OCI-M2 (cell line): Measurements from ENCODE around the gene CDHR2.
"Not testable (repeated sequence)": the region's sequence is repeated elsewhere in the genome, so short reads cannot be mapped to it uniquely, and the experiment has no call there.

ENCODE experiments used
- DNase-seq: peaks from one replicate; lab custom pipeline; 2025; ENCODE audit not compliant: unreplicated experiment; lab: John Stamatoyannopoulos, UW

Gene CDHR2

DNA sequence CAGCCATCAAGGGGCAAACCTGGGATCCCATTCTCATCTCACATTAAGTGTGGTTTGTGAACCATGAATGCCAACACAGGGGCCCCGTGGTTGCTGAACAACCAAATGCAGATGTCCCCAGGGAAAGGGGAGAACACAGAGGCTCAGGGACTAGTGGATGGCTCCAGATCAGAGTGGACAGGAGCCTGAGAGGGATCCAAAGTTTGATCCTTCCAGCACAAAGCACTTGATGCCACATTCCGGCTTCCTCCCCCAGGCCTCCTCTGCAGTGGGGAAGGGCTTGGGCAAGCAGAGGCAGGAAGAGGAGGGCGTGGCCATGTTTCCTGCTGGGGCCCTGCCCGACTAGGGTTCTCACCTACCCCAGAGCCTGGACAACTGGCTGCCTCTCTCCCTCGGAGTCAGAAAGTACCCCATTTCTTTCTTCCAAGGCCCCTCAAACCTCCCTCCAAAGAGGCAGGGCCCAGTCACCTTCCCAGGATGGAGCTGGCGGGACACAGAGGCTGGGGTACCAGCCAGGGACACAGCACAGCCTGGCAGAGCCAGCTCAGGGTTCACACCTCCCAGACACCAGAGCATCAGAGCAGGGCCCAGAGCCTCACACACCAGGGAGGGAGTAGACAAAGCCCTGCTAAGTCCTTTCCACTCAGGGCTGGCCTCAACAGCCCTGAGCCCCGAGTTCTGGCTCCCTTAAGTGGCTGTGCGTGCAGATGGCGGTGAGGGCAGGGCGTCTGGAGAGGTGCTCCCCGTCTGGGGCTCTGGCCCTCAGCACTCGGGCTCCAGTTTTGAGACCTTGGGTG is 7.6 kb upstream of the CDHR2 start:
- no peak for DNase-seq

DNA sequence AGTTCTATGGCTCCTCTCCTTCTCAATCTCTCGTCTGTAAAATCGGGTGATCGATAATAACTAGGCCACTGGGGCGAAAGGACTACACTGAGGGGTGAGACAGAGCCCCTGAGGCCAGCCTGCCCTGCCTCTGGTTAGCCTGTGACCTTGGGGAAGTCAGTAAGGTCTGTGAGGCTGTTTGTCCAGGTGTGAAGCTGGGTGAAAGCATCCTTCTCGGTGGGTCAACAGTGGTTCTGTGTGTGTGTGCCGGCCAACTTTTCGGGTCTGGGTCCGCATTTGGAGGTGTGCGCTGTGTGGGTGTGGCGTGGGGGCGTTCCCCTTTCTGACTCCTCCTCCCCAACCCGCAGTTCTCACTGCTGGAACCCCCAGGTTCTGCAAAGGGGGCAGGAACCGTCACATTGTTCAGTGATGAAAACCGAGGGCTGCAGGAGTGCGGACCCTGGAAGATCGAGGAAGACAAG is 7.0 kb upstream of the CDHR2 start:
- DNase-seq = no peak

DNA sequence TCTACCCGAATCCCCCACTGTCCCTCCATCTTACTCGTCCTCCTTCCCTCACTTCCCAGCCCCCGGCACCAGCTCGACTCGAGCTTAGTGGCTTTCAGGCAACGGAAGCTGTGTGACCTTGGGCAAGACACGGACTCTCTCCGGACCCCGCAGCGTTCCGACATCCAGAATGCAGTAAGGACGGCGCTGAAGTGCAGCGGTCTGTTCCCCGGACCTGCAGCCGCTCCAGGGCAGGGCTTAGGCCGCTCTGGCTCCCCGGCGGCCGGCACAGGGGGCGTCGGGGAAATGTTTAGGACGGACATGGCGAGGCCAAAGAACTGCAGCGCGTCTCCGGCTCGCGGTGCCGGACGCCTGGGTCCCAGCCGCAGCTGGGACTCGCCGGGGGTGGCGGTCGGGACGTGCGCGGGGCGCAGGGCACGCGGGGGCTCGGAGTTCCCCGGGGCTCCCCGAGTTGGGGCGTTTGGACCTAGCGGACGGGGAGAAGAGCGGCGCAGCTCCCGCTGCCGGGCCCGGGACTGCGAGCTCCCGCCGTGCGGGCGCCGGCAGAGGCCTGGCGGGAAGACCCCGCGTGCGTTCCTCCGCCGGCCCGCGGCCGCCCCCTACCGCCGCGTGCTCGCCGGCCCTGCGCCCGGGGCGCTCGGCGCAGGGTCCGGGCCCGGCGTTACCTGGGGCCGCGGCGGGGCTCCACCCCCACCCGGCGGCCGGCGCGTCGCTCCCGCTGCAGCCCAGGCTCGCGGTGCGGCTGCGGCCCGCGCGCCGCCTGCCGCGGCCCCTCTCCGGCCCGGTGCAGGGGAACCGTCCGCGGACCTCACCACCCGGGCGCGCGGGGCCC is 6.3 kb upstream of the CDHR2 start:
- no peak for DNase-seq

DNA sequence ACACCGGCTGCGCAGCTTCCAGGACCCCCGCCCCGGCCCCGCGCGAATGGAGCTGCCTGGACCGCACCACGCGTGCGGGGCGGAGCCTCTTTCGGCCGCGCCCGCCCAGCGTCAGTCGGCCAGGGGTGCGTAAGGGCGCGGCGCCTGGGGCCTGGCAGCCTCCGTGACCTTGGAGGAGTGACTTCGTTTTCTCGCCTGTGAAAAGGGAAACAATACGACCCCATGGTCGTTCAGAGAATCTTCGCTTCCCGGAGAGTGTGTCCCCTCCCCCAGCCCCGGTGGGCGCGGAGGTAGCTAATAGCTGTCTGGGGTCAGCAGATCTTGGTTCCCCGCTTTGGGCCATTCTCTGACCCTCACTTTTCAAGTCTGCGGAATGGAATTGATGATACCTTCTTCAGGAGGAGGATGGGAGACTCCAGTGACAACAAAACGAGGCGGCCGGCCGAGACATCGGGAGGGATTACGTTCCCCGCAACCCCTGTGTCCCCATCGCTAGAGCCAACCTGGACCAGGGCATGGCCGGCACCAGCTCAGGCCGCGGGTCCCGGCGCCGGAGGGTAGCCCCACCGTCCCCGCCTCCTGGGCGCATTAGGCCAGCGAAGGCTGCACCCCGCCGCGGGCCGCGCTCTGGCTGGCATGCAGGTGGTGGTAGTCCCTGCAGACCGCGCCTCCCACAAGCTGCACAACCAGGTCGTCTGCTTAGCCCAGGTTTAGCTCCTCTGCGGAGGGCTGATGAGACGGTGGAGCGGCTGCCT is 5.5 kb upstream of the CDHR2 start:
- no peak for DNase-seq

DNA sequence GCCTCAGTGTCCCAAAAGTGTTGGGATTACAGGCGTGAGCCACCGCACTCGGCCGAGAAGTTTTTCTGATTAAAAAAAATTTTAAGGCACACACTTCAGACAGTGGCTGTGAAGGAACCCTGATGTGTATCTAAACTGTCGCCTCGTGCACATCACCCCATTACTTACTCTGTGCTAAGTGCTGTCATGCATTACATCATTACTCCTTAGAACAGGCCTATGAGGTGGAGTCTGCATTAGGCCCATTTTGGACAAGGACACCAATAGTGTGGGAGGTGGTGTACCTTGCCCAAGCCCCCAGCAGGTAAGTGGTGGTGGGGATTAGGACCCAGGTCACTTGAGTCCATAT is 3.8 kb upstream of the CDHR2 start:
- no peak for DNase-seq

DNA sequence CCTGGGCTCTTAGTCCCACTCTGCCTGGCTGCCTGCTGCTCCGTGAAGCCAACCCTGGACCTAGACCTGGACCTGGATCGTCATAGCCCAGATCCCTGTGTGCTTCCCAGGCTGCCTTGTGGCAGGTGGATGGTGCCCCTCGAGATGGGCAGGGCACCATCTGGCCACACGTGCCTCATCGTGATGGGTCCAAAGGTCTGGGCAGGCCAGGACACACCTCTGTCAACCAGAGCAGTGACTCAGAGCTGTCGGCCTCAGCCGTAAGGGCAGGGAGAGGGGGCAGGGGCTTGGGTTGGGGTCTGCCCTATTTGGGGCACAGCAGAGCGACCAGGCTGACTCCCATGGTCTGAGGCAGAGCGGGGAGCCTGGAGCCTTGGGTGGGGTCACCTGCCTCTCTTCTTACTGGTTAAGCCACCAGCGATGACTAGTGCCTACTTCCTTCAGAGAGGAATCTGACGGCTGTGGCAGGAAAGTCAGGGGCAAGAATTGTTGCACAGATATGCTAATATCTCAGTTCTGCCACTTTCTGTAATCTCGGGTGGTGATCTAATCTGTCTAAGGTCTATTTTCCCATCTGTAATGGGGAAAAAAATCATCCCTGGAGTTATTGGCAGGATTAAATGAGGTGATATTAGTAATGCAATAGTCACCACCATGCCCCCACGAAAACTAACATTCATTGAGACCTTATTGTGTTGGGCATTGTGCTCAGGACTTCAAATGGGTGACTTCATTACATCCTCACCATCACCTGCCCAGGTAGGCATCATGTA is 3.2 kb upstream of the CDHR2 start:
- DNase-seq = no peak

DNA sequence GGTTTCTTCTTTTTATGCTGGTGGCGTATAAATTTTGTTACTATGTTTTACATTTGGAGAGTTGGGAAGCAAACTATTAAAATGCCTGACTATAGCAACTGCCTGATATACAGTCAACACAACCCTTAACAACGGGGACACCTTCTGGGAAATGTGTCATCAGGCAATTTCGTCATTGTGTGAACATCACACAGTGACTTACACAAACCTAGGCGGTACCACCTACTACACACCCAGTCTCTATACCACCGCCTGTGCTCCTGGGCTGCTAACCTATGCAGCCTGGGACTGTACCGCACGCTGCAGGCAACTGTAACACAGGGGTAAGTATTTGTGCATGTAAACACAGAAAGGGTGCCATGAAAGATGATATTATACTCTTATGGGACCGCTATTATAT is 1.3 kb upstream of the CDHR2 start:
- DNase-seq = no peak

DNA sequence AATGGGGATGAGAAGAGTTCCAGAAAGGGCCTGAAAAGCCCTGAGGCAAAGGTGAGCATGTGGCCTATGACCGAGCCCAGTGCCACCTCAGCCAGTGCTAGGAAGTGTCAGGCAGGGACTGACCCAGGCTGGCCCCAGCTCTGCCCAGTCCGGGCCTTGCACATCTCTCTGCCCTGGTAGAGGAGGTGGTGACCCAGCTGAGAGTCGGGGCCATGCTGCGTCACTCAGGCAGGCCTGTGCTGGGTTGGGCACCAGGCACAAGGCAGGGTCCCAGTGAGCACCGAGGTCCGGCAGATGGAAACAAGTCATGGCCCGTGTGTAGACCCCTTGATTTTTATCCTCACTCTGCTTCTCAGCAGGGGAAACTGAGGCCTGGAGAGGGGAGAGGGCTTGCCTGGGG is 729 bp downstream of the CDHR2 start:
- no peak for DNase-seq

DNA sequence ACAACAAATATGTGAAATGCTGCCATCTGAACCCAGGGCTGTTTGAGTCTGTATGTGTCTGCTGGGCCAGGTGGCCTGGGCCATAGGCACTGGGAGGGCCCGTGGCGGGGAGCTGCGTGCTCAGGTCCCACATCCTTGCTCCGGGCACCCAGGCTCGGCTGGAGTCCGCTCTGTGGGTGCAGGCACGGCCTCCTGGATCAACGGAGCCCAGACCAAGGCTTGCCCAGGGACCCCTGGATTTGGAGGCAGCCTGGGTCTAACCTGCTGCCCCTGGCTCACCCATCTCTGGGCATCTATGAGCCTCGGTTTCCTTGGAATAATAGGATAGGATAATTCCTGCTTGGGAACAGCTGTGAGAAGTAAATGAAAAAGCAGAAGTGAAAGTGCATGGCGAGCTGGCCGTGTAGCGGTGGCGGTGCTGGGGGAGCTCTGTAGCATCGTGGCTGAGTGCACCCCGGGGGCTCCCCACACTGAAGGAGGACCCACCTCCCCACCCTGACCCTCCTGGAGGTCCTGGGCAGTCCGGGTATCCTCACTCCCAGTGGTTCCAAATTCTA is 1.2 kb downstream of the CDHR2 start:
- no peak for DNase-seq

DNA sequence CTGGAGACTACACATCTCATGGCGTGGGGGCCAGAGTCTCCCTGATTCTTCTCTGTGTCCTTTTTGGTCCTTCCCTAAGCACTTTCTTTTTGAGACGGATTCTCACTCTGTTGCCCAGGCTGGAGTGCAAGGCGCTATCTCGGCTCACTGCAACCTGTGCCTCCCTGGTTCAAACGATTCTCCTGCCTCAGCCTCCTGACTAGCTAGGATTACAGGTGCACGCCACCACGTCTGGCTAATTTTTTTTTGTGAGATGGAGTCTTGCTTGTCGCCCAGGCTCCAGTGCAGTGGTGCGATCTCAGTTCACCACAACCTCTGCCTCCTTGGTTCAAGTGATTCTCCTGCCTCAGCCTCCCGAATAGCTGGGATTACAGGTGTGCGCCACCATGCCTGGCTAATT is 1.8 kb downstream of the CDHR2 start:
- DNase-seq = not testable (repeated sequence)

DNA sequence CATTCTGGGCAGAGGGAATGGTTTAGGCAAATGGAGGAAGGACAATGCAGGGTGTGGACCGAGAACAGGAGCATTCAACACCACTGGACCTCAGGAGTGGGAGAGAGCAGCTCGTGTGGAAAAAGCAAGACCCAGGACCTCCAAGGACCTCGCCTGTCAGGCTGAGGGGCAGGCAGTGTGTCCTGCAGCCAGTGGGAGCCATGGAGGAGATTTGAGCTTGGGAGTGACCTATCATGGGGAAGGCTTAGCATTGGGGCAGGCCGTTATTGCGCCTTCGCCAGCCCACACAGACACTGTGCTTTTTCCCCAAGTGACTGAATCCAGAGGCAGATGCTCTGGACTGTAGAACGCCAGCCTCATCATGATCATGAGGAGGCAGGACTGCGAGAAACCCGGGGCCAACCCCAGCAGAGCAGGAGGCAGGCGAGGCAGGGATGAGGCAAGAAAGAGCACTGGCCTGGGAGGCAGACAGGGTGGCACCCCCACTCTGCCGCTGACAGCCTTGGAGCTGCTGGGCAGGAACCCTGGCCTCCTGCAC is 3.3 kb downstream of the CDHR2 start:
- no peak for DNase-seq

DNA sequence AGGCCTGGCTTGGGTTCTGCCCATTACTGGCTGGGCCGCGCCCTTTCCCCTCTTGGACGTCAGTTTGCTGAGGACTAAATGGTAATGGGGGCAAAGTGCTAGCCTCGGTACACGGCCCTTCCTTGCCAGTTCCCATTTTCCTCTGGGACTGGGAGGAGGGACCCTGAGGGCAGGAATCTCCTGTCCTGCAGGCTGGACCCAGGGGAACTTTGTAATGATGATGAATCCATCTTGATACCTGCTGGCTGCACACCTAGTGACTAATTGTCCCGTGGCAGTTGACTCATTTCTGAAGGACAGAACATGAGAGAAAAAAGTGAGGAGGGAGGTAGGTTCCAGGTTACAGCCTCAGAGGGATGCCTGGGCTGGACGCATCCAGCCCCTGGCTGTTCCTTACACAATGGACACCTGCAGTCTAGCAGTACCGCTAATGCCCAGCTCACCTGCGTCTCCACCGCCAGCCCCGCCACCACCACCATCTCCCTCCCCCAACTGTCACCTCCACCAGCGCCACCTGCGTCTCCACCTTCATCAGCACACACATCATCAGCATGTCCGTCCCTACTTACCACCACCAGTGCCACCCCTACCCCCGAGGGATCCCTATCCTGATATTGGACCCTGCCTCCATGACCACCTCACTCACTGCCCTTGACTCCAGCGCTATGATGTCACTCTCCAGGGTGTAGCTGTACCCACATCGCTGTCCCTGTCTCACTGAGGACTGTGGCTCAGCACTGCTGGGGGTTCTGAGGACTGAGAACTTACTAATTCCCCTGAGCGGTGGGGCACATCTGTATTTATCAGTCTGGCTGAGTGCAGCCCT is 4.3 kb downstream of the CDHR2 start:
- no peak for DNase-seq

DNA sequence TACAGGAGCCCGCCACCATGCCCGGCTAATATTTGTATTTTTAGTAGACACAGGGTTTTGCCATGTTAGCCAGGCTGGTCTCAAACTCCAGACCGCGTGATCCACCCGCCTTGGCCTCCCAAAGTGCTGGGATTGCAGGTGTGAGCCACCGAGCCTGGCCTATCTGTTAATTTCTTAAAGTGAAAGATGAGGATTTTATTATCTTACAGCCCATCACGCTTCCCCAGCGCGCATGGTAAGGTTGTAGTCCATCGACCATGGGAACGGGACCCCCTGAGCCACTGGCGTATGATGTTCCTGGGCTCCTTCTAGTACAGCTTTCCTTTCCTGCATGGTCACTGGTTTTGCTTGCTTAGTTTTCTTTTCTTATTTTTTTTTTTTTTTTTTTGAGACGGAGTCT is 8.7 kb downstream of the CDHR2 start:
- DNase-seq = no peak

DNA sequence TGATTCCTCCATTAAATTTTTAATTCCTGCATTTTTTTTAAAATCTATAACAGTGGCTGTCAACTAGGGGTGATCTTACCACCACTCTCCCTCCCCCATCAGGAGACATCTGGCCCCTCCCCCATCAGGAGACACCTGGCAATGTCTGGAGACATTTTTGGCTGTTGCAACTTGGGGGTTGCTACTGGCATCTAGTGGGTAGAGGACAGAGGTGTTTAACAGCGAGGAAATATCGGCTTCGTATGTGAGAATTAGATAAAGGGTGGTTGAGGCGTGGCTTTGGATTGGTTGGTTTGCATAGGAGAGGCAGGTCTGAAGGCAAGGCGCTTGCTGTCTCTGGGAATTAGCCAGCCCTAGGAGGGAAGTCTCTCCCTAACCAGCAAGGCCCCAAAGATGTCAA is 10.5 kb downstream of the CDHR2 start:
- DNase-seq = no peak

DNA sequence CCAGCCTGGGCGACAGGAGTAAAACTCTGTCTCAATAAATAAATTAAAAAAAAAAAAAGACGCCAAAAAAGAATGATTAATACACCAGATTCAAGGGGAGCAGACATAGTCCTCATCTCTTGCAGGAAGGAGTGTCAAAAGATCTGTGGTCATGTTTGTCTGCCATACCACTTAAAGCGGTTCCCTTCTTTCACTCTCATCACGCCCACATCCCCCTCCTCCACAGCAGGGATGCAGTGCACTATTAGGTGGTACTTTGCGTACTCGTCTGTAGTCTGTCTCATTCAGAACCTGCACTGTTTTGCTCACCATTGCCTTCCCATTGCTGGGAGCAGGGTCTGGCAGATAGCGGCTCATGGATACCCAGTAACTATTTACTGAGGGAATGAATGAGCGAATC is 11.2 kb downstream of the CDHR2 start:
- no peak for DNase-seq

DNA sequence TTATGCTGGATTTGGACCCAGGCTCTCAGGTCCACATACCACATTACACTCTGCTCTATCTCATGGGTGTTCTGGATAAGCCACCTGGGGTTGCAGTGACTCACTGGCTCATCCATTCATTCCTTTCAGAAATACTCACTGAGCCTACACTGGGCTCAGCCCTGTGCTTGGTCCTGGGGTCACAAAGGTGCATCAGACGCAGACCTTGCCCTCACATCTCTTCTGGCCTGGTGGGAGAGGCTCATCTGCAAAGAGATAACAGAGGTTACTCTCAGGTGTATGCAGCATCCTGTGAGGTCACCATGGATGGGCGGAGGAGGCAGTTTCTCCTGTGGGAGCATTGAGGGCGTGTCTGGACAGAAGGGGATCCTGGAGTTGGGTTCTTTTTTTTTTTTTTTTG is 12.1 kb downstream of the CDHR2 start:
- no peak for DNase-seq

DNA sequence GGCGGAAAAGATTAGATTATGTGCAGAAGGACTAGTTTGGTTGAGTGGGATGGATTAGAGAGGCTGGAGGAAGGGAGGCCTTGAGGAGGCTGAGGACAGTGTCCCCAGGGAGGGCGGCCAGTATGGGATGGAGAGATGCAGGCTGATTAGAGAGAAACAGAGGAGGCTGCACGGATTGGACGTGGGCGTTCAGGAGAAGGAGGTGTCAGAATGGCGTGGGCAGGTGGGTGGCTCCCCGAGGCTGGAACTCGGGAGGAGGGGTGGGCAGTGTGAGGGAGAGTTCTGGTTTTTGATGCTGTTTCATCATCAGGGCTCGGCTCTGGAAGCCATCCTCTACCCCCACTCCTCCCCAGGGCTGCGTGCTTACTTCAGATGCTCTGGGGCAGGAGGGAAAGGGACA is 13.0 kb downstream of the CDHR2 start:
- DNase-seq = no peak

DNA sequence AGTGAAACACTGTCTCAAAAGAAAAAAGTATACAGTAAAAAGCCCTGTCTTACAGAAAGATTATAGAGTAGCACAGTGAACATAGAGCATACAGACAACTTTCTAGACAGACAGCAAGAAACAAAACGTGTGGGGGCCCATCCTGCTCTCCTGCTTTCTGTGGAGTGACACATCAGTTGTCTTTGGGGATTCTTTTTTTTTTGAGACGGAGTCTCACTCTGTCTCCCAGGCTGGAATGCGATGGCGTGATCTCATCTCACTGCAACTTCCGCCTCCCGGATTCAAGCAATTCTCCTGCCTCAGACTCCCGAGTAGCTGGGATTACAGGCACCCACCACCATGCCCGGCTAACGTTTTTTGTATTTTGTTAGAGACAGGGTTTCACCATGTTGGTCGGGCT is 14.9 kb downstream of the CDHR2 start:
- no peak for DNase-seq

DNA sequence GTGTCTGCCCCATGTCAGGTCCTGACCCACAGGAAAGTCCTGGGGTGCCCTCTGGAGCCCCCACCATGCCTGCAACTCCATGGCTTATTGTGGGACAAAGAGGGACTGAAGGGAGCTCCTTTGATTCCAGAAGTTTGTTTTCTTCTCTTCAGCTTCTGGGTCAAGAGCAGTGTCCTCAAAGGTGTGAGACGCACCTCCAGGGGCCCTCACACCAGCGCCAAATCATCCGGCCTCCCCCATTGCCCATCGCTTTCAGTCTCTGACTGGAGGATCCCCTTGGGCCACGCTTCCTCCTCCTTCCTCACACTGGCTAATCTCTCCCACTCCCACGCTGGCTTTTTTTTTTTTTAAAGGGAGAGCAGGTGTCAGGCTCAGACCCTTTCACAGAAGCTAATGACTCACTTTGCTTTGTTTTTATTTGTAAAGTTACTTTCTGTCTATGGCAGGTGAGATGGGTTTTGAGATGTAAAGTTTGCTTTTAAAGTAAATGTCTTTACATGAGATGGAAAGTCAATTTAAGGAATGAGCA is 16.7 kb downstream of the CDHR2 start:
- no peak for DNase-seq
